ENCODE measurements around the gene CHD6.

The CHD6 gene

GRCh38 chr20:41467690-41468089 is 150.5 kb downstream of the CHD6 start (continued):
- no peak for TF ChIP-seq YY1 (tag by site-specific recombination; IDR thresholded peaks at IDR 0.05)
- TF ChIP-seq ZBTB20 (tag by site-specific recombination; IDR thresholded peaks at IDR 0.05): no peak
- TF ChIP-seq ZNF600 (tag by site-specific recombination; IDR thresholded peaks at IDR 0.05): no peak

- no peak overlapping the region for H3K4me3 ChIP-seq (ENCODE audit: low read depth, low read length)
- H3K9me3 ChIP-seq (ENCODE audit: control insufficient read depth, insufficient read depth, low read depth, low read length): no peaks in the 10 kb centered on the region
- POLR2A ChIA-PET: no interaction called here
- H3K27ac ChIP-seq (ENCODE audit: extremely low read depth, low read depth, low read length): no peak overlapping the region
- TF ChIP-seq ZNF280C (tag by site-specific recombination; IDR thresholded peaks at IDR 0.05) (no peak), ZFHX2 (tag by site-specific recombination; conservative IDR thresholded peaks at IDR 0.05) (no peak), SCRT2 (tag by site-specific recombination; IDR thresholded peaks at IDR 0.05) (no peak), INSM2 (tag by site-specific recombination; IDR thresholded peaks at IDR 0.05) (no peak), ZNF211 (tag by site-specific recombination; IDR thresholded peaks at IDR 0.05; ENCODE audit: low read depth) (no peak), PBX3 (CRISPR knock-in tag; IDR thresholded peaks at IDR 0.05) (no peak)
- H3K36me3 ChIP-seq (ENCODE audit: control insufficient read depth in 2 of 2, insufficient read depth in 1 of 2, low read length in 2 of 2): peaks cover 3 to 65% of the 10 kb centered on the region in 2 experiments; a peak in 2 of 3 replicates
- CTCF ChIA-PET: interaction anchor here (0.9 kb wide), 1 partner anchor 18 kb away, joined by 3 read pairs; no protein-coding TSS in a partner anchor
- no peaks in the 10 kb centered on the region for H3K4me1 ChIP-seq (ENCODE audit: control insufficient read depth, insufficient read depth, low read length)
Measured at GRCh38 chr20:41467220-41467619, 151.0 kb downstream of the CHD6 start.

GRCh38 chr20:41463567-41463966 is 154.6 kb downstream of the CHD6 start:
- TF ChIP-seq HIC1 (tag by site-specific recombination; IDR thresholded peaks at IDR 0.05) (no peak), ZBTB48 (tag by site-specific recombination; IDR thresholded peaks at IDR 0.05) (no peak), ZNF404 (tag by site-specific recombination; IDR thresholded peaks at IDR 0.05) (no peak), ZNF280C (tag by site-specific recombination; IDR thresholded peaks at IDR 0.05) (no peak), ZNF426 (tag by site-specific recombination; IDR thresholded peaks at IDR 0.05) (no peak), ZNF610 (tag by site-specific recombination; IDR thresholded peaks at IDR 0.05; ENCODE audit: borderline replicate concordance) (no peak), ZNF510 (tag by site-specific recombination; IDR thresholded peaks at IDR 0.05; ENCODE audit: insufficient replicate concordance) (no peak)
- H3K36me3 ChIP-seq (ENCODE audit: control insufficient read depth in 2 of 2, insufficient read depth in 1 of 2, low read length in 2 of 2): peaks cover 0 to 54% of the 10 kb centered on the region in 2 experiments; a peak in 2 of 3 replicates
- no peaks in the 10 kb centered on the region for H3K9me3 ChIP-seq (ENCODE audit: control insufficient read depth, insufficient read depth, low read depth, low read length)
- CTCF ChIA-PET: interaction anchor here (0.9 kb wide), 1 partner anchor 16 kb away, joined by 5 read pairs; no protein-coding TSS in a partner anchor
- H3K27ac ChIP-seq (ENCODE audit: extremely low read depth, low read depth, low read length): no peak overlapping the region
- no peaks in the 10 kb centered on the region for H3K4me1 ChIP-seq (ENCODE audit: control insufficient read depth, insufficient read depth, low read length)
- POLR2A ChIA-PET: no interaction called here
- H3K4me3 ChIP-seq (ENCODE audit: low read depth, low read length): no peak overlapping the region
